Skin of body (tissue), 2 donors: ENCODE data around the gene TENM3. TPM values are rescaled to one million over a fixed set of nuclear protein-coding genes. Genes with fewer than 3 reads are reported as not detected.

ENCODE experiments used
- DNase-seq: peaks from one replicate; lab custom pipeline; 2025; lab: John Stamatoyannopoulos, UW
- total RNA-seq: library from RNA; depleted of rRNA; stranded (reverse); fragments of >200 nt; gene quantifications from one replicate; pipeline ENCODE4 v1.2.3, GENCODE V29; 2014

Gene TENM3
- total RNA-seq, 1 donor from 2014 or later: 10.2 TPM

DNA sequence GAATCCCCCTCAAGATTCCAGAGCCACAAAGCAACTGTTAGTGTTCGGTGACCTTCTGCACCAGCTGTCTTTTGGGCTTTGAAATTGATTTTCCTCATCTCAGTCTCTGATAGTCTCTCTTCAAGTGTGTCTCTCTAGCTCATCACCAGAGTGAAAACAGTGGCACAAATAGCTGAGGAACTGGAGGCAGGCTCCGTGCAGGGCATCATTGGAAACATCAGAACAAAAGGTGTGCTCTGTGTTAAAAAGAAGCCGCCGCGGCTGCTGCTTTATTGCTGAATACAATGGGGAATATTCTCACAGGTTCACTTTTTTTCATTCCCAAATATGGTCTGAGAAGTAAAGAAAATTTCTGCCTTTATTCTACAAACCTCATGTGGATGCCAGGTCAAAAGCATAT, 376.5 kb downstream of the TENM3 start:
- no peak for DNase-seq

DNA sequence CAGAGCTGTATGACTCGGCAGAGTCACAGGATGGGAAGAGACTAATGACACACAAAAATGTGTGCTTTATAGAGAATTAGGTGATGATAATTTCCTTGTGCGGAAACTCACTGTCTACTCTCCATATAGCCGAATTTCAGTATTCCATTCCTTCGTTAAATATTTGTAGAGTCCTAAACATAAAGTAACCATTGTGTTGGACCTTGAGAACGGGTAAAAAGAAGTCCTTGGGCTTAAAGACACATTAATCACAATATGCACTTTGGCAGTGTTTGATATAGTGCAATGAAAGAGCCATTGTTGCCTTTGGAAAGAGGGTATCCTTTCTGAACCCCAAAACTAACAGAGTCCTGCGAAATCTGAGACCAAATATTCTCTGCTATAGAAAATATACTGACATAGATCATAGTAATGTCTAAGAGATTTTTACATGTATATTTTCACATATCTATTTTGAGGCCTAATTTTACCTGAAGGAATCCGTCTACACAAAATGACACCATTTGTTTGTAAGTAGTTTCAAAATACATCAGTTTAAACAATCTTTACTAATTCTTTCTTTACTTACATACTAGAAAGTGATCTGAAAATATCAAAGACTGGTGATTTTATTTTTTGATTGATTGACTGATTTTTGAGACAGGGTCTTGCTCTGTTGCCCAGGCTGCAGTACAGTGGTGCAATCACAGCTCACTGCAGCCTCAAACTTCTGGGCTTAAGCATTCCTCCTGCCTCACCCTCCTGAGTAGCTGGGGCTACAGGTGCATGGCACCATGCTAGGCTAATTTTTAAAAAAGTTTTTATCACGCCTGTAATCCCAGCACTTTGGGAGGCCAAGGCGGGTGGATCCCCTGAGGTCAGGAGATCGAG, 377.1 kb downstream of the TENM3 start:
- DNase-seq: no peak

DNA sequence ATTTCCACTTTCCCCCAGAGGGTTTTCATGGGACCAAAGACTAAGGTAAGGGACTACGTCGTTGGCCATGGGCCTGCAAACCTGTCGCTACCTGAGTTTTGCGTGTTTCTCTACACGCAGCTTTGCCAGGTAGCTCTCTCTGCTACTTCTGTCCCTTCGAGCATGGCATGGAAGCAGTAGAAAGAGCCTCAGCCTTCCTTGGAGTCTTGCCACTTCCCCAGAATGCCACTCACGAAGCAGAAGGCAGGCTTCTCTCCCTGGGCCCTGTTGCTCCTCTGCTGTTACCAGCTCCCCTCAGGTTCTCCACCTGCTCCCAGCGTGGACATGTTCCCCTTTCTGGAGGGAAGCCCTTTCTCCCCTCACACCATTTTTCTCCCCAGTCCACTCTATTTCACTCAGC, 381.1 kb downstream of the TENM3 start:
- DNase-seq: no peak

DNA sequence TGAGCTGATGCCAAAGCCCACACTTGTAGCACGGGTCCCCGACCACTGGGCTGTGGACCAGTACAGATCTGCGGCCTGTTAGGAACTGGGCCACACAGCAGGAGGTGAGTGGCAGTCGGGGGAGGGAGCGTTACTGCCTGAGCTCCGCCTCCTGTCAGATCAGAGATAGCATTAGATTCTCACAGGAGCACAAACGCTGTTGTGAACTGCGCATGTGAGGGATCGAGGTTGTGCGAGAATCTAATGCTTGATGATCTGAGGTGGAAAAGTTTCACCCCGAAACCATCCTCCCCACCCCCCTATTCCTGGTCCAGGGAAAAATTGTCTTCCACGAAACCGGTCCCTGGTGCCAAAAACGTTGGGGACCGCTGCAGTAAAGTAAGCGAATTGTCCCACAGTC, 382.0 kb downstream of the TENM3 start:
- DNase-seq: no peak

DNA sequence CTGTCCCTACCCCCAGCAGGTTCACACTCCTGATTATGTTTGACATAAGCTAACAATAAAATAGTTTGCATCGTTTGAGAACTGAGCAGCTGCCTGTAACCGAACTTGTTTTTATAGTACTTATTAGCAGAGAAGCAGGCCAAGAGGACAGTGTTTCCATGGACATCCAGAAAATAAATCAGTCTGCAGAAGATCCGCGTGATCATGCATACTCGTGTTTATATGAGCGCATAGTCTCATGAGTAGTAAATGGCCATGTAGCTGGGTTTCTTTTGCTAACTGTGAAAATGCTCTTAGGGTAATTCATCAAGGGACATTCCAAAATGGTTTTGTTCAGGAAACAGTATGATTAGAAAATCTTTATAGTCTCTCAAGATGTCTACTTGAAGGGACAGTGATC, 384.8 kb downstream of the TENM3 start:
- no peak for DNase-seq

DNA sequence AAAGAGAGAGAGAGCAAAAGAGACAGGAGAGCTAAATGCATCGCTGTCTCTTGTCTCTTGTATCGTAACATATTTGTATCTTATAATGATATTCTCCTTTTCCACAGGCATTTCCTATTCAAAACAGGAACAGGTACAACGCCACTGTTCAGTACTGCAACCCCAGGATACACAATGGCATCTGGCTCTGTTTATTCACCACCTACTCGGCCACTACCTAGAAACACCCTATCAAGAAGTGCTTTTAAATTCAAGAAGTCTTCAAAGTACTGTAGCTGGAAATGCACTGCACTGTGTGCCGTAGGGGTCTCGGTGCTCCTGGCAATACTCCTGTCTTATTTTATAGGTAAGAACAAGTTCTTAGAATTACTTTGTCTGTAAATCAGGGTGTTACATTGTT, 385.3 kb downstream of the TENM3 start:
- DNase-seq: no peak

DNA sequence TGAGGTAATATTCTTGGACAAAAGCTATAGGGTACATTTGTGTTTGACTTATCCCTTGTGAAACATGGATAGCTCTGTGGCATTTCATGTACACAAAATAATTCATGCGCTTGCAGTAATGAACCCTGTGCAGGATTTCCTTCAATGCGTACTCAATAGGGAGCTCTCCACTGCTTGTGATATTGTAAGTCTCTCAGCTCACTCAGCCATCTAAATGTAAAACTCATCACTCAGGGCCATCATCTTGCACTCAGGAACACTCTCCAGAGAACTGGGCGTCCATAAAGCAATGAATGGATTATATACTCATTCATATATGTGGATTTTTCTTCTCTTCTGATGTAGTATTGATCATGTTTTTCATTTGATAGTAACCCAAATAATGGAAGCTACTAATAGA, 385.9 kb downstream of the TENM3 start:
- no peak for DNase-seq

DNA sequence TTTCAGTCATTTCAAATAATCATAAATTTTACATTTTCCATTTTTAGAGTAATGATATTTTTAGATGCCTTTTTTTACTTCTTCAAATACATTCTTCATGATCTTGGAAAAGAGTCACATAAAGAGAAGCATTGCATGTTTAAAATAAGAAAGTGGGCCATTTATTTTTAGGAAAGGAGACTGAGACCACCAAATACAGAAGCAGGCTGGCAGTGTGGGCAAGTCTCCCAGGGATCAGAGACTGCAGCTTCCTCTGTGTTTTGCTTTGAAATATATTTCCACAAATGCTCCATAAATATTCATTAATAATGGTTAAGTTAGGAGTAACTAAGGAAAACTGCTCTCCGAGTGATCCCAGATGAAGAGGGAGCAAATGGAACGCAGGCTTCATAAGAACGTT, 397.3 kb downstream of the TENM3 start:
- DNase-seq: no peak

DNA sequence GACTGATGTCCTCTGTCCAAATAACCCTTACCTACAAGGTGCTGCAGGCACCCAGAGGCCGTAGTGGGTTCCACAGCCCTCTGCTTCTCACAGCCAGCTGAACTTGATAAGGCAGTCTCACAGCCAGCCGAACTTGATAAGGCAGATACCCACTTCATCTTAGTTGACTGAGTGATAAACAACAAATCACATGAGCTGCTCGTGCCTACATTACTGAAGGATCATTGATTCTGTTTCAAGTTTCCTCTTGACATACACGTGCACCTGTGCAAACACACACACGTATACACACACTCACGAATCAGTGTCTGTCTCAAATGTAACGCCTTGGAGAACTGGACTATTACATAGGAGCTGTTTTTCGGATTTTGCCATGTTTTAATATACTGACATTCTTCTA, 397.7 kb downstream of the TENM3 start:
- no peak for DNase-seq

DNA sequence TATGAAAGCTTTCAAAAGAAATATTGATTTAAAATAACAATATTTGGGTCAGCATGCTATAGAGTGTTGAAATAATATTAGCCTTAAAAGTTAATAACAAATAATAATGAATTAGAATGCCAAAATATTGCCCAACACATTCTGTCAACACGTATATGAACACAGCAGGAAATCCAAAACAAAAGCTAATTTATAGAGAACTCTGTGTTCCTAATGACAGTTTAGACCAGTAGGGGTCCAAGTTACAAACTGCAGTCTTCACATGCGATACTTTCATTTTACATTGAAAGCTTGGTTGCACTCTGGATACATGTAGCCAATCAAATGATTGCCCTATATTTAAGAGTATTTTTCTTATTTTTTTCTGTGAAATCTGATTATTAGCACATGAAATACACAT, 399.6 kb downstream of the TENM3 start:
- DNase-seq: no peak

DNA sequence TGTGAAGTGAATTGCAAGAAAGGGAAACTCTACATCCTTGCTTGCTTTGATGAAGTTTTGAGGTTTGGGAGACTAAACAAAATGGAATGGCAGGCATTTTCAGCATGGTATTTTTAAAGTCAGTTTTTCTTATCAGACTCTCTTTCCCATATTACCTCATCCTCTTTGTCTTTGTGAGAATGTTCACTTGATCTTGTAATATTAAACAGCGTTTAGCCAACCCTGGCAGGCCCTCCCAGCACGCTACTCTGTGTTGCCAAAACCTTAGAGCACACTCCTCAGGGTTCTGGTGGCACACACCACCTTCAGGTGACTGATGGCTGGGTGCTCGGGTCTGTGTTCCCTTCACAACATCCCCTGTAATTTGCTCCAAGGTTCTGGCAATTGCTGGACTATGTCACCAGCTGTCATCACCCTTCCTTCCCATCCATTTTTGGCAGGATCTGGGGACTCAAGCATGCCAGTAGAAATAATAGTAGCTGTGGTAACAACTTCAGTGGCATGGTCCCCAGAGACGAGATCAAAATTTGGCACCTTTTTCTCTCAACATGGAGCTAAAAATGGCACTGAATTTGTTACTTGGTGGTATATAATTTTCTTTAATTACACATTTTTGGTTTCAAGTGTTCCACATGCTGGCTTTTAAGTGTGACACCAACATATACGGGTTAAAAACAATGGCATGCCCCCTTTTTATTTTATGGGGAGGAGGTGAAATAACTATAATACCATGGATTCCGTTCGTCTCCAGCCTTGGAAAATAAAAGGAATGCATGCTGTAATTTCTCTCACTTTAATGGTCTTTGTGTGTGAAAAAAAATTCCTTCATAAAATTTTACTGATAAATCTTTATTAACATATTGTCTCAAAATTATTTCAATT, 400.8 kb downstream of the TENM3 start:
- DNase-seq: no peak

DNA sequence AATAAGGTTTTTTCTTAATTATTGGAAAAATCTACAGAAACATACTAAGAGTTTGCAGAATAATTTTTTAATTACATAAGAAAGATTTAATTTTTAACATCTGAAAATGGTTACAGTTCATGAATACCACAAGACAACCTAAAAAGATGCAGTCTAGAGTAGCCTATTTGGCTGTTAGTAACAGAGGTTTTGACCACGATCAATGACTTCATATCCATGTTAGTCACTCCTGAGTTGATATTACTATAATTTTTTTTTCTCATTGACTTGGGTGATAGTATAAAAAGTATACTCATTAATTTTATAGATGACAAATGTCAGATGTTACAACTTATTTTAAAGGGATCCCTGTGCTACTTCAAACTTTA, 401.5 kb downstream of the TENM3 start:
- no peak for DNase-seq

DNA sequence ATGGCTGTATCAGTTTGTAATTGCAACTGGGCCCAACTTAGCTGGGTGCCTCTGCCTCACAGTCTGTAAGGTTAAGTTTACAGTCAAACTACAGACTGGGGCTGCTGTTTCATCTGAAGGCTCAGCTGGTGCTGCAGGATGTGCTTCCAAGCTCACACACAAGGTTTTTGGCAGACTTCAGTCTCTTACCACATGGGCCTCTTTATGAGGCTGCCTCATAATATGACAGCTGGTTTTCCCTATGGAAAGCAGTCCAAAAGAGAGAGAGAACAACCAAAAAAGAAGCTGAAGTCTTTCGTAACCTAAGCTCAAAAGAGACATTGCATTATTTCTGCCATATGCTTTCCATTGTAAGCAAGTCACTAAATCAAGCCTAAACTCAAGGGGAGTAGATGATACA, 402.3 kb downstream of the TENM3 start:
- DNase-seq: no peak

DNA sequence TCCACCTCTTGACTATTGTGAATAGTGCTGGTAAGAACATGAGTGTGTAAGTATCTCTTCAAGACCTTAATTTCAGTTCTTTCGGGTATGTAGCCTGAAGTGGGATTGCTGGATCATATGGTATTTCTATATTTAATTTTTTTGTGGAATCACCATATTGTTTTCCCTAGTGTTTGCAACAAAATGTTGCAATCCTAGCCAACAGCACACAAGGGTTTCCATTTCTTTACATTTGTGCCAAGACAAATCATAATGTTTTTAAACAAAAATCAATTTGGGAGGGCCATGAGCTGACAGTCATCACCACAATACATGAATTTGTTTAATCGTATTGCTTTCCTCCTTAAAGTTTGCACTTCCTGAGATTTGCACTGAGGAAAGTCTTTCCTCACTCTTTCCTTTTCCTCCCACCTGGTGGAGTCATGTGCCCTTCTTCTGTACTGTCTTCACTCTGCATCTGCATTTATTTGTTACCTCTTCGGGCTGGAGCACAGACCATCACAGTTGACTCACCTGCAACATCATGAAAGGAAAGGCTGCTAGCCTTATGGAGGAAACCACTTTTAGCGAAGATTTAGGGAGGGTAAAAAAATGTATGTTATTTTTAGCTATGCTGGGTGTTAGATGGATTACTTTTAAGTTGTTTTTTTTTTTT, 404.6 kb downstream of the TENM3 start:
- no peak for DNase-seq

DNA sequence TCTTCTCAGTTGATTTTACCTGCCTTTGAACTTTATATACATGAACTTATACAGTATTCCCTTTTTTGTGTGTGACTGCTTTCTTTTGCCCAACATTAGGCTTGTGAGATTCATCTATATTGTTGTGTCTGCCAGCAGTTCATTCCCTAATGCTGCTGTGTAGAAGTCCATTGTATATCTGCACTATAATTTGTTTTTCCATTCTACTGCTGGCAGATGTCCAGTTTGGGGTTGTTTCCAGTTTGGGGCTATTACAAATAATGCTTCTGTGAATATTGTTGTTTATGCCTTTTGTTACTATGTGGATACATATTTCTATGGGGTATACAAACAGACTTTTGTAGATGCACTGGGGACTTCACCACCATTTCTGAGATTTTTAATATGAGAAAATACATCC, 405.6 kb downstream of the TENM3 start:
- DNase-seq: no peak

DNA sequence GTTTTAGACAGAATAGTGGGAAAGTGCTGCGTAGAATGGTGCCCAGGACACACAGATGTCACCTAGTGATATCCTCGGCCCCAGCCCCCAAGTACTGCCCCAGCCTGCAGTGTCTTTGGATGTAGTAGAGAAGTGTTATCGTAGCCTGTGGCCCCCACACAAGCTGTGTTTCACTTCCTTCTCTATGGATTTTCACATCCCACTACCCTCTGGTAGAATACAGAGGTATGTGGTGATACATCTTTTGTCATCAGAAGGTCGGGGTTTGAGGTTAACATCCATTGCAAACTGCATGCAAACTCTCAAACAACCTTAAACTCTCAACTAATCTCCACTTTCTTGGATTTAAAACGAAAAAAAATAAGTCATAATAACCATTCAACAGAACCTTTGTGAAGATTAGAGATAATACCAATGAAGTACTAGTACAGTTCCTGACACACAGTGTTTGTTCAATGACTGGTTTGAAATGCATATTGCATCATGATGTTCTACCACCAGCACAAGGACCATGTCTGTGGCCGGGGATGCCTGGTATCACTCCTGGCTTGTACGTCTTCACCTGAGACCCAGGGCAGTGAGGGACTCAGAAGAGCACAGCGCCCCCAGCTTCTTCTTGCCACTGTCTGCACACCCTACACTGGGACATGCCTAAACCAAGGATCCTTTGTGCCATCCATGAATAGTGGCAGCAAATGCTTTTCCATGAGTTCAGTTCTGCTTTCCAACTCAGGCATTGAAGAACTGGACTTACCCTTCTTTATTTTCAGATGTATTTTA, 406.7 kb downstream of the TENM3 start:
- no peak for DNase-seq

DNA sequence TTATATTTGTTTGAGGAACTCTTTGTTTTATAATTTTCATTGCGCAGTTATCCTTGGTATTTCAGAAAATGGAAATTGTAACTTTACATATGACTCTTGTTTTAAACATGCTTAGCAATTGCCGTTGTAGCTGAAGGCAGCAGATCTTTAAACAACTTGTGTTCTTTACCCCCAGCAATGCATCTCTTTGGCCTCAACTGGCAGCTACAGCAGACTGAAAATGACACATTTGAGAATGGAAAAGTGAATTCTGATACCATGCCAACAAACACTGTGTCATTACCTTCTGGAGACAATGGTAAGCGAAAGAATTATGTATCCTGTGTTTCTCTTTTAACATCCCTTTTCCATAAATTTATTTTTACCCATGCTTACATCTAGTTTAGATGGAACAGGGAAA, 410.4 kb downstream of the TENM3 start:
- no peak for DNase-seq

DNA sequence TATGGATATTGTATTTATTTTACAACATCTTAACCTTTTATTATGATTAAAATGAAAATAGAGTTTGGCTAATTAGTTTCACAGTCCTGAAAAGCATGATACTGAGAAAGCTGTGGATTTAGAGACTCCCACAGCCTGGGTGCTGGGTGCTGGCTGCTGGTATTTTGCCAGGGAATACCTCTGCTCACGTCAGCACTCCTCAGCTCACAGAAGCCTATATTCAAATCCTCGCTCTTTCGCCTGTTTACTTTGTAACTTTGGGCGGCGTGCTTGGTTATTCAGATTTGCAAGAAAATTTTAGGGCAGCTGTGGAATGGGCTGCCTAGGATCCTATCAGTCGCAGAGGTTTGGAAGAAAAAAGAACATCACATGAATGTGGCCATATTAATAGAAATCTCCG, 412.1 kb downstream of the TENM3 start:
- no peak for DNase-seq

DNA sequence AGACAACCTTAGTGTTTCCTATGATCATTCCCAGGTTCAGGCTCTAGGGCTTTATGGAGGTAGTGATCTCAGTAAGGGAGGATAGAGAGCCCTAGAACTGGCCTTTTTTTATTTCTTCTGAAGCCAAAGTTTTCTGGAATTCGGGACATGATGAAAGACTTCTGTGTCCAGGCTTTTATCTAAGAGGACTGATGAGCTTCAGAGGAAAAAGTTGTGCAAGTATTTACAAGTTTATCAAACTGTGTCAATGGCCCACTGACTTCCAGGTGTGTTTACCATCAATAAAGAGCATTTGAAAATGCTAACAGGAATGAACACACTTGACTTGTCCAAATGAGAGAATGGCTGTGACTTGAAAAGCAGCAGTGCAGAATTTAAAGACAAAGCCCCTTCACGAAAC, 419.3 kb downstream of the TENM3 start:
- DNase-seq: no peak

DNA sequence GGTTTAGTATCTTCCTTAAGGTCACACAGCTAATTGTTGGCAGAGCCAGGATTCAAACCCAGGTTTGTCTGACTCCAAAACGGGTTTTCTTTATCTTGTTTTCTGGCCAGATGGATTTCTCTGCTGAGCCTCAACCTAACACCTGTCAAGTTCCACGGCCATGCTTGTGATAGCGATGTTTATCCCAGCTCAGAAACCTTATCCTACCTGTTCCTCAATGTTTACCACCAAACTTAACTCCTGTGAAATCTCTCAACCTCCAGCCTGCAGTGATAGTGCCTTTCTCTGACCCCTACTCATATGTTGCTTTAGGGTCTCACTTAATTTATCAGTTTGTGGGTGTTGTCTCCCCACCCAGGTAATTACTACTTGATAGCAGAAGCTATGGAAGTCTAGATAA, 428.0 kb downstream of the TENM3 start:
- no peak for DNase-seq

DNA sequence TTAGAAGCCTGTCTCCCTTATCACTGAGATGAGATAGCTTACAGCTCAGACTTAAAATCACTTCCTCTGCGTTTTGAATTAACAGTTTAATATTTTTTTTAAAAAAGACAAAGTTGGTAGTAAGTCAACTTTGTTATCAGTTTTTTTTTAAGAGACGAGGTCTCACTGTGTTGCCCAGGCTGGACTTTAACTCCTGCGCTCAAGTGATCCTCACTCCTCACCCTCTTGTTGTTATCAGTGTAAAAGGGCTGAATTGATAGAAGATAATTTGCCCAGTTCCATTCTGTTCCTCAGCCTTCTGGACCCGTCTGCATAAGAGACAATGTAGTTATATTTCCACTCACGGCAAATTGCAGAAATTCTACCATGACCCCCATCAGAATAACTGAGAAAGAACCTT, 428.5 kb downstream of the TENM3 start:
- DNase-seq: no peak
